DND-41 (cell line): ENCODE measurements around the gene TCEA2.

Experiments
- ATAC-seq: fragments of 200-7000 bp; cut with Tn5 transposase; 3 replicates; pipeline ENCODE4 v1.9.1; 2021; ENCODE audit warnings: low read depth; ENCODE audit not compliant: insufficient read depth
- DNase-seq: peaks from one replicate; pipeline ENCODE4 v3.0.0-alpha.2; 2020
- H2AFZ ChIP-seq: 2 replicates; pipeline ENCODE4 v1.6.0; 2012; ENCODE audit warnings: low read depth, low read length
- H3K27ac ChIP-seq: 2 replicates; pipeline ENCODE4 v1.5.1; 2012; ENCODE audit warnings: low read length, inconsistent platforms
- H3K27me3 ChIP-seq: fragments of 200-600 bp; sonication (generic); 2 replicates; pipeline ENCODE4 v1.6.0; 2012; ENCODE audit warnings: low read length, mild to moderate bottlenecking, inconsistent platforms; ENCODE audit not compliant: insufficient read depth, poor library complexity
- H3K36me3 ChIP-seq: 2 replicates; pipeline ENCODE4 v1.5.1; 2012; ENCODE audit warnings: low read length, inconsistent platforms; ENCODE audit not compliant: insufficient read depth
- H3K4me1 ChIP-seq: 2 replicates; pipeline ENCODE4 v1.5.1; 2012; ENCODE audit warnings: mild to moderate bottlenecking, low read length; ENCODE audit not compliant: insufficient read depth
- H3K4me2 ChIP-seq: 2 replicates; pipeline ENCODE4 v1.6.0; 2012; ENCODE audit warnings: mild to moderate bottlenecking, moderate library complexity, low read length, inconsistent platforms; ENCODE audit not compliant: insufficient read depth
- H3K4me3 ChIP-seq, 2 experiments: fragments of 200-600 bp in 1 of 2; shearing (Covaris generic) in 1 of 2; 2 replicates each; pipeline ENCODE4 v1.5.1; 2012 to 2016; ENCODE audit warnings: inconsistent platforms in 2 of 2, low read length in 2 of 2, mild to moderate bottlenecking in 2 of 2, low read depth in 1 of 2, moderate library complexity in 1 of 2
- H3K79me2 ChIP-seq: 2 replicates; pipeline ENCODE4 v1.6.0; 2012; ENCODE audit warnings: low read length, inconsistent platforms; ENCODE audit not compliant: insufficient read depth
- H3K9ac ChIP-seq: 2 replicates; pipeline ENCODE4 v1.6.0; 2012; ENCODE audit warnings: low read depth, mild to moderate bottlenecking, inconsistent platforms, low read length, moderate library complexity
- H3K9me3 ChIP-seq: 2 replicates; pipeline ENCODE4 v1.5.1; 2012; ENCODE audit warnings: low read length, moderate library complexity, mild to moderate bottlenecking, inconsistent platforms; ENCODE audit not compliant: insufficient read depth, severe bottlenecking
- H4K20me1 ChIP-seq: 2 replicates; pipeline ENCODE4 v1.6.0; 2012; ENCODE audit warnings: low read length; ENCODE audit not compliant: insufficient read depth
- EZH2 ChIP-seq: IDR thresholded peaks from 3 replicates; pipeline ENCODE4 v1.6.1; 2012; ENCODE audit warnings: borderline replicate concordance, low read depth, mild to moderate bottlenecking, moderate library complexity, low read length, inconsistent platforms; ENCODE audit not compliant: severe bottlenecking
- TF ChIP-seq, protein P1 (sequence below): IDR thresholded peaks from 2 replicates; pipeline ENCODE4 v1.5.1; 2012; ENCODE audit warnings: borderline replicate concordance, low read length, moderate library complexity, mild to moderate bottlenecking; ENCODE audit not compliant: poor library complexity, severe bottlenecking; ENCODE audit errors: extremely low read depth

Gene TCEA2

DNA sequence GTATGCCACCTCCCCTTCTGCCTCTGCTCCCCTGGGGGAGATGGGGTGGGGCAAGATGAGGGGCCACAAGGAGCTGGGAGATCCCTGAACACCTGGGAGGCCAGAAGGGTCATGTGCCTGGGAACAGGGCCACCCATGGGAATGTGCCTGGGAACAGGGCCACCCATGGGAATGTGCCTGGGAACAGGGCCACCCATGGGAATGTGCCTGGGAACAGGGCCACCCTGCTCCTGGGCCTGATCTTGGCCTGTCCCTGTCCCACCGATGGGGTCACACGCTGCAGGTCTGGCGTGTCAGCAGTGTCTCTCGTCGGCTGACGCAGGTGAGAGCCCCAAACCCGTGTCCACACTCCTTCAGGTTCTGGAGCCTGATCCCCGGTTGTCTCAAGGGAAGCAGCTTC lies 12.0 kb downstream of the TCEA2 start:
- Histone ChIP-seq H3K4me3 (no peak overlapping the region), H3K9me3 (no peaks in the 10 kb centered on the region), H3K9ac (no peak overlapping the region), H3K4me1 (peaks cover 17% of the 10 kb centered on the region), H3K27ac (no peak overlapping the region), H3K79me2 (peaks cover 12% of the 10 kb centered on the region), H3K36me3 (peaks cover 36% of the 10 kb centered on the region), H4K20me1 (peaks cover 31% of the 10 kb centered on the region), H2AFZ (no peak overlapping the region), H3K27me3 (no peaks in the 10 kb centered on the region), H3K4me2 (no peak overlapping the region)
- TF ChIP-seq EZH2 = no peak
- TF ChIP-seq, protein P1, sequence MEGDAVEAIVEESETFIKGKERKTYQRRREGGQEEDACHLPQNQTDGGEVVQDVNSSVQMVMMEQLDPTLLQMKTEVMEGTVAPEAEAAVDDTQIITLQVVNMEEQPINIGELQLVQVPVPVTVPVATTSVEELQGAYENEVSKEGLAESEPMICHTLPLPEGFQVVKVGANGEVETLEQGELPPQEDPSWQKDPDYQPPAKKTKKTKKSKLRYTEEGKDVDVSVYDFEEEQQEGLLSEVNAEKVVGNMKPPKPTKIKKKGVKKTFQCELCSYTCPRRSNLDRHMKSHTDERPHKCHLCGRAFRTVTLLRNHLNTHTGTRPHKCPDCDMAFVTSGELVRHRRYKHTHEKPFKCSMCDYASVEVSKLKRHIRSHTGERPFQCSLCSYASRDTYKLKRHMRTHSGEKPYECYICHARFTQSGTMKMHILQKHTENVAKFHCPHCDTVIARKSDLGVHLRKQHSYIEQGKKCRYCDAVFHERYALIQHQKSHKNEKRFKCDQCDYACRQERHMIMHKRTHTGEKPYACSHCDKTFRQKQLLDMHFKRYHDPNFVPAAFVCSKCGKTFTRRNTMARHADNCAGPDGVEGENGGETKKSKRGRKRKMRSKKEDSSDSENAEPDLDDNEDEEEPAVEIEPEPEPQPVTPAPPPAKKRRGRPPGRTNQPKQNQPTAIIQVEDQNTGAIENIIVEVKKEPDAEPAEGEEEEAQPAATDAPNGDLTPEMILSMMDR = no peak
- ATAC-seq (no peak), DNase-seq (no peak)

DNA sequence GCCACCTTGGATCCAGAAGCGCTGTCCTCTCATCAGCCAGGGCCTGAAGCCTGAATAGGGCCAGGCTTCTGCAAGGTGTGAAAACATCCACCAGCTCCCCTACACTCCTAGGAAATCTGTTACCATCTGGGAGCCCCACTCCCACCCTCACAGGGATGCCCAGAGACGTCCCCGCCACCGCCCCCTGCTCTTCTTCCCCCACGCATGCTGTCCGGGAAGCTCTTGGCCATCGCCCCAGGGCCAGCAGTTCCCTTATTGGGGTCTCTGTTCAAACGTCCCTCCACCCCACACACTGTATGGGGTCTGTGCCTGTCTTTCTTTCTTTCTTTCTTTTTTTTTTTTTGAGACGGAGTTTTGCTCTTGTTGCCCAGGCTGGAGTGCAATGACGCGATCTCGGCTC lies 12.6 kb downstream of the TCEA2 start:
- no peak overlapping the region for H3K4me3 ChIP-seq
- no peaks in the 10 kb centered on the region for H3K27me3 ChIP-seq
- H2AFZ ChIP-seq = no peak overlapping the region
- no peak for TF ChIP-seq EZH2
- TF ChIP-seq, protein P1 = no peak
- H3K79me2 ChIP-seq = peaks cover 12% of the 10 kb centered on the region
- peaks cover 23% of the 10 kb centered on the region for H3K4me1 ChIP-seq
- no peaks in the 10 kb centered on the region for H3K9me3 ChIP-seq
- H3K4me2 ChIP-seq = no peak overlapping the region
- no peak for ATAC-seq
- DNase-seq = no peak
- peaks cover 29% of the 10 kb centered on the region for H4K20me1 ChIP-seq
- H3K27ac ChIP-seq = no peak overlapping the region
- no peak overlapping the region for H3K9ac ChIP-seq
- peaks cover 36% of the 10 kb centered on the region for H3K36me3 ChIP-seq

DNA sequence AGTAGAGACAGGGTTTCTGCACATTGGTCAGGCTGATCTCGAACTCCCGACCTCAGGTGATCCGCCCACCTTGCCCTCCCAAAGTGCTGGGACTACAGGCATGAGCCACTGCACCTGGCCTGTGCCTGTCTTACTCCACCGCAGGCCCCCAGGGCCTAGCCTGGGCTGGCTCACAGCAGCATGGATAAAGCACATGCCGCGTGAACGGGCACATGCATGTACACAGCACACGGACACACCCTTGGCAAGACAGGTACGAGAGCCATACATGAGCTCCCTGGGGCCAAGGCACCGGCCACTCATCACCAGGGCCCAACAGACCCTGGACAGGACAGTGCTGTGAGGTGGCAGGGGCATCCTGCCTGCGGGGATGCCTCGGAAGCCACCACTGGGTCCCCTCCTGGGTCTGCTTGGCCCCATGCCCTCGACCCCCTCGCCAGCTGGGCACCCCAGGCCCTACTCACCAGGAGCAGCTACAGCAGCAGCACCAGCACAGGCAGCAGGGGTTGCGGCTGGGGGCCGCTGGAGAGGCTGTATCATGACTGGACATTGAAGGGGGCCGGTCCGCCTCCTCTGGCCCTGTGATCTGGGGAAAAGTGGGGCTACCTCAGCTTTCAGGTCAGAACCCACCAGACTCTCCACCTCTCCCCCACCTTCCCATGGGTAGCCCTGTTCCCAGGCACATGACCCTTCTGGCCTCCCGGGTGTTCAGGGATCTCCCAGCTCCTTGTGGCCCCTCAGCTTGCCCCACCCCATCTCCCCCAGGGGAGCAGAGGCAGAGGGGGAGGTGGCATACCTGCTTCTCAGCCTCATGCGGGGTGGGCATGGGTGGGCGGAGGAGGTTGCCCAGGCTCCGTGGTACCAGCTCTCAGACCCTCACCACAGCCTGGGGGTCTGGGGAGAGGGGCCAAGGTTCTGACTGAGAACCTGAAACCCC lies 13.3 kb downstream of the TCEA2 start:
- Histone ChIP-seq H3K27ac (no peak overlapping the region), H3K9me3 (no peaks in the 10 kb centered on the region), H3K9ac (no peak overlapping the region), H3K4me3 (no peak overlapping the region), H3K27me3 (no peaks in the 10 kb centered on the region), H2AFZ (no peak overlapping the region), H4K20me1 (peaks cover 29% of the 10 kb centered on the region), H3K4me1 (peaks cover 23% of the 10 kb centered on the region), H3K4me2 (no peak overlapping the region), H3K79me2 (peaks cover 12% of the 10 kb centered on the region), H3K36me3 (peaks cover 36% of the 10 kb centered on the region)
- TF ChIP-seq EZH2 = no peak
- TF ChIP-seq, protein P1 = no peak
- DNase-seq = no peak
- no peak for ATAC-seq
